ENCODE results near the gene PHF14. TPM values are rescaled to one million over a fixed set of nuclear protein-coding genes. Genes with fewer than 3 reads are reported as not detected.

PHF14 gene
- polyA plus RNA-seq, 3 donors from 2014 or later: 4.5 to 10.9 (median 7.0) TPM

GRCh38 chr7:11006291-11006690 lies 32.6 kb downstream of the PHF14 start:
- DNase-seq: peak; percentile 13 to 17 (median 13)
- Mint-ChIP-seq H3K36me3 (peaks cover 0 to 11% (median 3%) of the 10 kb centered on the region in 3 donors), H3K4me3 (peak overlapping the region; percentile 1 to 43 (median 7)), H3K4me1 (peaks cover 17 to 35% of the 10 kb centered on the region in 2 donors), H3K27me3 (ENCODE audit: low read depth in 3 of 3) (peaks cover 0 to 2% (median 0%) of the 10 kb centered on the region in 3 donors), H3K27ac (peak overlapping the region in 5 of 6 donors; percentile 1 to 69 (median 37)), H3K9me3 (no peaks in the 10 kb centered on the region)

GRCh38 chr7:11009631-11010030 lies 36.0 kb downstream of the PHF14 start:
- Mint-ChIP-seq H3K27ac (no peak overlapping the region), H3K36me3 (peaks cover 0 to 8% (median 3%) of the 10 kb centered on the region in 3 donors), H3K9me3 (no peaks in the 10 kb centered on the region), H3K27me3 (ENCODE audit: low read depth in 3 of 3) (no peaks in the 10 kb centered on the region), H3K4me3 (no peak overlapping the region), H3K4me1 (peaks cover 19 to 30% of the 10 kb centered on the region in 2 donors)
- no peak for DNase-seq

GRCh38 chr7:11021468-11021867 lies 47.8 kb downstream of the PHF14 start:
- no peak for DNase-seq
- H3K27me3 Mint-ChIP-seq (ENCODE audit: low read depth in 3 of 3): no peaks in the 10 kb centered on the region
- peaks cover 15 to 23% of the 10 kb centered on the region in 2 donors for H3K4me1 Mint-ChIP-seq
- H3K9me3 Mint-ChIP-seq: no peaks in the 10 kb centered on the region
- H3K27ac Mint-ChIP-seq: no peak overlapping the region
- no peak overlapping the region for H3K4me3 Mint-ChIP-seq
- peaks cover 9 to 35% (median 23%) of the 10 kb centered on the region in 3 donors for H3K36me3 Mint-ChIP-seq

- H3K9me3 Mint-ChIP-seq: no peaks in the 10 kb centered on the region
- H3K36me3 Mint-ChIP-seq: peaks cover 11 to 27% (median 22%) of the 10 kb centered on the region in 3 donors
- DNase-seq: no peak
- H3K27ac Mint-ChIP-seq: no peak overlapping the region
- peaks cover 16 to 24% of the 10 kb centered on the region in 2 donors for H3K4me1 Mint-ChIP-seq
- no peak overlapping the region for H3K4me3 Mint-ChIP-seq
- H3K27me3 Mint-ChIP-seq (ENCODE audit: low read depth in 3 of 3): peaks cover 0 to 4% (median 0%) of the 10 kb centered on the region in 3 donors
These were observed 53.0 kb downstream of the PHF14 start for GRCh38 chr7:11026452-11027359.

- Mint-ChIP-seq H3K36me3 (peaks cover 5 to 30% (median 22%) of the 10 kb centered on the region in 3 donors), H3K27me3 (ENCODE audit: low read depth in 3 of 3) (no peaks in the 10 kb centered on the region), H3K9me3 (no peaks in the 10 kb centered on the region), H3K27ac (no peak overlapping the region), H3K4me1 (no peaks in the 10 kb centered on the region), H3K4me3 (no peak overlapping the region)
- no peak for DNase-seq
These were observed 62.0 kb downstream of the PHF14 start for GRCh38 chr7:11035661-11036060.

- H3K27ac Mint-ChIP-seq: no peak overlapping the region
- H3K4me1 Mint-ChIP-seq: no peaks in the 10 kb centered on the region
- no peaks in the 10 kb centered on the region for H3K9me3 Mint-ChIP-seq
- peaks cover 20 to 35% (median 29%) of the 10 kb centered on the region in 3 donors for H3K36me3 Mint-ChIP-seq
- no peak overlapping the region for H3K4me3 Mint-ChIP-seq
- no peak for DNase-seq
- no peaks in the 10 kb centered on the region for H3K27me3 Mint-ChIP-seq (ENCODE audit: low read depth in 3 of 3)
These were observed 66.3 kb downstream of the PHF14 start for GRCh38 chr7:11039974-11040373.

GRCh38 chr7:11054033-11054432 lies 80.4 kb downstream of the PHF14 start:
- H3K27ac Mint-ChIP-seq: no peak overlapping the region
- peaks cover 18 to 29% (median 28%) of the 10 kb centered on the region in 3 donors for H3K36me3 Mint-ChIP-seq
- H3K4me1 Mint-ChIP-seq: no peaks in the 10 kb centered on the region

GRCh38 chr7:11060893-11061292 lies 87.2 kb downstream of the PHF14 start:
- H3K36me3 Mint-ChIP-seq: peaks cover 15 to 23% (median 20%) of the 10 kb centered on the region in 3 donors
- H3K9me3 Mint-ChIP-seq: no peaks in the 10 kb centered on the region

More at GRCh38 chr7:11054033-11054432, 80.4 kb downstream of the PHF14 start:
- no peak overlapping the region for H3K4me3 Mint-ChIP-seq
- no peak for DNase-seq
- no peaks in the 10 kb centered on the region for H3K9me3 Mint-ChIP-seq
- H3K27me3 Mint-ChIP-seq (ENCODE audit: low read depth in 3 of 3): no peaks in the 10 kb centered on the region

GRCh38 chr7:11062110-11062509 lies 88.4 kb downstream of the PHF14 start:
- Mint-ChIP-seq H3K27me3 (ENCODE audit: low read depth in 3 of 3) (no peaks in the 10 kb centered on the region), H3K4me3 (no peak overlapping the region), H3K4me1 (no peaks in the 10 kb centered on the region), H3K9me3 (no peaks in the 10 kb centered on the region), H3K27ac (no peak overlapping the region), H3K36me3 (peaks cover 20 to 30% (median 21%) of the 10 kb centered on the region in 3 donors)
- no peak for DNase-seq

More at GRCh38 chr7:11060893-11061292, 87.2 kb downstream of the PHF14 start:
- Mint-ChIP-seq H3K27me3 (ENCODE audit: low read depth in 3 of 3) (no peaks in the 10 kb centered on the region), H3K4me3 (no peak overlapping the region), H3K27ac (no peak overlapping the region), H3K4me1 (no peaks in the 10 kb centered on the region)
- no peak for DNase-seq

GRCh38 chr7:11069591-11069990 lies 95.9 kb downstream of the PHF14 start:
- H3K36me3 Mint-ChIP-seq: peaks cover 9 to 27% (median 14%) of the 10 kb centered on the region in 3 donors
- H3K4me1 Mint-ChIP-seq: no peaks in the 10 kb centered on the region
- H3K27me3 Mint-ChIP-seq (ENCODE audit: low read depth in 3 of 3): peaks cover 0 to 1% (median 0%) of the 10 kb centered on the region in 3 donors
- no peak overlapping the region for H3K4me3 Mint-ChIP-seq
- no peak overlapping the region for H3K27ac Mint-ChIP-seq
- H3K9me3 Mint-ChIP-seq: no peaks in the 10 kb centered on the region
- DNase-seq: no peak

GRCh38 chr7:11077816-11078215 lies 104.1 kb downstream of the PHF14 start:
- Mint-ChIP-seq H3K27ac (peak overlapping the region in 1 of 6 donors; percentile 49), H3K9me3 (no peaks in the 10 kb centered on the region), H3K27me3 (ENCODE audit: low read depth in 3 of 3) (peaks cover 0 to 2% (median 0%) of the 10 kb centered on the region in 3 donors), H3K36me3 (peaks cover 9 to 19% (median 13%) of the 10 kb centered on the region in 3 donors), H3K4me1 (no peaks in the 10 kb centered on the region), H3K4me3 (no peak overlapping the region)
- no peak for DNase-seq

- no peak overlapping the region for H3K4me3 Mint-ChIP-seq
- H3K4me1 Mint-ChIP-seq: no peaks in the 10 kb centered on the region
- no peak for DNase-seq
- peaks cover 0 to 2% (median 0%) of the 10 kb centered on the region in 3 donors for H3K27me3 Mint-ChIP-seq (ENCODE audit: low read depth in 3 of 3)
- peaks cover 12 to 17% (median 16%) of the 10 kb centered on the region in 3 donors for H3K36me3 Mint-ChIP-seq
- H3K9me3 Mint-ChIP-seq: no peaks in the 10 kb centered on the region
- H3K27ac Mint-ChIP-seq: no peak overlapping the region
These were observed 104.7 kb downstream of the PHF14 start for GRCh38 chr7:11078247-11078834.

- Mint-ChIP-seq H3K9me3 (no peaks in the 10 kb centered on the region), H3K36me3 (peaks cover 6 to 14% (median 8%) of the 10 kb centered on the region in 3 donors), H3K4me3 (no peak overlapping the region), H3K27ac (no peak overlapping the region), H3K27me3 (ENCODE audit: low read depth in 3 of 3) (no peaks in the 10 kb centered on the region), H3K4me1 (no peaks in the 10 kb centered on the region)
- DNase-seq: no peak
These were observed 106.2 kb downstream of the PHF14 start for GRCh38 chr7:11079907-11080306.

GRCh38 chr7:11082121-11082520 lies 108.4 kb downstream of the PHF14 start:
- Mint-ChIP-seq H3K9me3 (no peaks in the 10 kb centered on the region), H3K27me3 (ENCODE audit: low read depth in 3 of 3) (no peaks in the 10 kb centered on the region), H3K36me3 (peaks cover 6 to 11% (median 8%) of the 10 kb centered on the region in 3 donors), H3K27ac (no peak overlapping the region), H3K4me3 (no peak overlapping the region), H3K4me1 (no peaks in the 10 kb centered on the region)
- no peak for DNase-seq
